ENCODE results near the gene PTPRN2.
"Not testable (repeated sequence)": the region's sequence is repeated elsewhere in the genome, so short reads cannot be mapped to it uniquely, and the experiment has no call there.

DNA sequence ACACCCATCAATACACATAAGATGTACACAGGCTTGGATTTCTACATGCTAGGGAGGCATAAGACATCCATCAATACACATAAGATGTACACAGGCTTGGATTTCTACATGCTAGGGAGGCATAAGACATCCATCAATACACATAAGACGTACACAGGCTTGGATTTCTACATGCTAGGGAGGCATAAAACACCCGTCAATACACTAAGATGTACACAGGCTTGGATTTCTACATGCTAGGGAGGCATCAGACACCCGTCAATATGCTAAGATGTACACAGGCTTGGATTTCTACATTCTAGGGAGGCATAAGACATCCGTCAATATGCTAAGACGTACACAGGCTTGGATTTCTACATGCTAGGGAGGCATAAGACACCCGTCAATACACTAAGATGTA lies 283.6 kb downstream of the PTPRN2 start:
- TF ChIP-seq, protein P1, sequence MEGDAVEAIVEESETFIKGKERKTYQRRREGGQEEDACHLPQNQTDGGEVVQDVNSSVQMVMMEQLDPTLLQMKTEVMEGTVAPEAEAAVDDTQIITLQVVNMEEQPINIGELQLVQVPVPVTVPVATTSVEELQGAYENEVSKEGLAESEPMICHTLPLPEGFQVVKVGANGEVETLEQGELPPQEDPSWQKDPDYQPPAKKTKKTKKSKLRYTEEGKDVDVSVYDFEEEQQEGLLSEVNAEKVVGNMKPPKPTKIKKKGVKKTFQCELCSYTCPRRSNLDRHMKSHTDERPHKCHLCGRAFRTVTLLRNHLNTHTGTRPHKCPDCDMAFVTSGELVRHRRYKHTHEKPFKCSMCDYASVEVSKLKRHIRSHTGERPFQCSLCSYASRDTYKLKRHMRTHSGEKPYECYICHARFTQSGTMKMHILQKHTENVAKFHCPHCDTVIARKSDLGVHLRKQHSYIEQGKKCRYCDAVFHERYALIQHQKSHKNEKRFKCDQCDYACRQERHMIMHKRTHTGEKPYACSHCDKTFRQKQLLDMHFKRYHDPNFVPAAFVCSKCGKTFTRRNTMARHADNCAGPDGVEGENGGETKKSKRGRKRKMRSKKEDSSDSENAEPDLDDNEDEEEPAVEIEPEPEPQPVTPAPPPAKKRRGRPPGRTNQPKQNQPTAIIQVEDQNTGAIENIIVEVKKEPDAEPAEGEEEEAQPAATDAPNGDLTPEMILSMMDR (conservative IDR thresholded peaks at IDR 0.05; ENCODE audit: low read length), result not testable (repeated sequence)
- not testable (repeated sequence) for TF ChIP-seq EZH2phosphoT487 (IDR thresholded peaks at IDR 0.05; ENCODE audit: borderline replicate concordance, low read depth, low read length)

Data from OCI-LY7 (cell line).